Peyer's patch (tissue), 4 donors: Measurements from ENCODE around the gene YAF2.

Experiments used
- CTCF ChIP-seq, 6 experiments: fragments of 450-650 bp in 4 of 6; fragments of 200-600 bp in 2 of 6; sonication (generic) in 1 of 6; IDR thresholded peaks; one replicate each; pipeline ENCODE4 v1.5.1; 2017 to 2019; ENCODE audit warnings: antibody characterized with exemption in 6 of 6, mild to moderate bottlenecking in 3 of 6, moderate library complexity in 1 of 6
- POLR2A ChIP-seq, 2 donors: fragments of 450-650 bp; IDR thresholded peaks; one replicate each; pipeline ENCODE4 v1.5.1; 2017; ENCODE audit warnings: antibody characterized with exemption in 2 of 2, mild to moderate bottlenecking in 2 of 2, moderate library complexity in 2 of 2

- TF ChIP-seq CTCF (IDR thresholded peaks at IDR 0.05) (no peak), POLR2A (IDR thresholded peaks at IDR 0.05) (no peak)
Observed at GRCh38 chr12:42213023-42213422, 25.0 kb downstream of the YAF2 start.
